HCT116 (cell line): ENCODE results near the gene TMEM63A. TPM values are rescaled to one million over a fixed set of nuclear protein-coding genes. Genes with fewer than 3 reads are reported as not detected.

Source experiments
- ATAC-seq: fragments of 200-7000 bp; cut with Tn5 transposase; 2 replicates; pipeline ENCODE4 v1.9.1; 2020; ENCODE audit warnings: mild to moderate bottlenecking, moderate library complexity
- BruUV-seq: library from RNA; stranded (reverse); fragments of 400-500 nt; replicated peaks from 2 replicates; lab custom pipeline; 2021; lab: Mats Ljungman, UMichigan
- CTCF ChIA-PET: fragments of 300-600 bp; sonication (Branson Sonifier 250); formaldehyde crosslinking; loops from one replicate; lab custom pipeline; 2021; ENCODE audit warnings: antibody characterized with exemption; lab: Charles Lee
- POLR2A ChIA-PET: fragments of 300-600, 350-600 bp; sonication (Branson Sonifier 250); formaldehyde crosslinking; loops from one replicate; lab custom pipeline; 2021; ENCODE audit warnings: antibody characterized with exemption; lab: Charles Lee
- RAD21 ChIA-PET, 2 experiments: fragments of 300-600 bp; sonication (Branson Sonifier 250); formaldehyde crosslinking; loops; one replicate each; lab custom pipeline; 2023; ENCODE audit warnings: low total read pairs in 2 of 2; ENCODE audit not compliant: uncharacterized antibody in 2 of 2, unreplicated experiment in 2 of 2, low non-redundant PET in 1 of 2; lab: Charles Lee
- DNase-seq: peaks from one replicate; pipeline ENCODE4 v3.0.0-alpha.2; 2010; ENCODE audit warnings: low read depth, low spot score
- H2AFZ ChIP-seq: fragments of 200-600 bp; shearing (Covaris generic), sonication (generic); 2 replicates; pipeline ENCODE4 v1.6.1; 2017; ENCODE audit warnings: low read depth, mixed run types, mixed read lengths, antibody characterized with exemption, low read length; ENCODE audit not compliant: poor library complexity, severe bottlenecking
- H3K27ac ChIP-seq: 2 replicates; pipeline ENCODE4 v1.5.1; 2012; ENCODE audit warnings: low read depth, low read length
- H3K27me3 ChIP-seq: fragments of 200-600 bp; sonication (generic); 2 replicates; pipeline ENCODE4 v1.6.1; 2016; ENCODE audit warnings: mixed run types, low read length, mixed read lengths; ENCODE audit not compliant: insufficient read depth
- H3K36me3 ChIP-seq, 2 experiments: fragments of 200-500 bp in 1 of 2; fragments of 200-600 bp in 1 of 2; sonication (Bioruptor generic) in 1 of 2; sonication (generic) in 1 of 2; 2 replicates each; pipeline versions ENCODE4 v1.5.1 to v1.6.1; 2014 to 2016; ENCODE audit warnings: low read length in 2 of 2, inconsistent platforms in 1 of 2, mixed read lengths in 1 of 2, mixed run types in 1 of 2; ENCODE audit not compliant: insufficient read depth in 2 of 2, control insufficient read depth in 1 of 2
- H3K4me1 ChIP-seq, 2 experiments: fragments of 200-600 bp in 1 of 2; sonication (generic) in 1 of 2; 2 replicates each; pipeline versions ENCODE4 v1.5.1 to v1.6.1; 2012 to 2017; ENCODE audit warnings: low read length in 2 of 2, inconsistent platforms in 1 of 2, mild to moderate bottlenecking in 1 of 2, mixed read lengths in 1 of 2, mixed run types in 1 of 2, moderate library complexity in 1 of 2; ENCODE audit not compliant: insufficient read depth in 2 of 2, control insufficient read depth in 1 of 2
- H3K4me2 ChIP-seq: fragments of 200-600 bp; sonication (generic); 2 replicates; pipeline ENCODE4 v1.6.1; 2017; ENCODE audit warnings: mixed run types, low read length, mixed read lengths
- H3K4me3 ChIP-seq, 2 experiments: fragments of 200-600 bp in 1 of 2; sonication (generic) in 1 of 2; replicated peaks in 1 of 2; 2 replicates each; pipeline ENCODE4 v1.5.1; 2011 to 2016; ENCODE audit warnings: low read length in 2 of 2, control low read depth in 1 of 2, low read depth in 1 of 2, mild to moderate bottlenecking in 1 of 2, mixed read lengths in 1 of 2, mixed run types in 1 of 2
- H3K79me2 ChIP-seq: fragments of 200-600 bp; sonication (generic); 2 replicates; pipeline ENCODE4 v1.6.1; 2017; ENCODE audit warnings: mild to moderate bottlenecking, mixed run types, low read length, moderate library complexity, mixed read lengths; ENCODE audit not compliant: insufficient read depth
- H3K9ac ChIP-seq: fragments of 200-600 bp; sonication (generic); 2 replicates; pipeline ENCODE4 v1.6.1; 2016; ENCODE audit warnings: low read length, mixed read lengths
- H3K9me2 ChIP-seq: fragments of 200-600 bp; sonication (generic), shearing (Covaris generic); 2 replicates; pipeline ENCODE4 v1.6.1; 2017; ENCODE audit warnings: mixed run types, mild to moderate bottlenecking, moderate library complexity; ENCODE audit not compliant: insufficient read depth
- H3K9me3 ChIP-seq, 2 experiments: fragments of 200-500 bp in 1 of 2; fragments of 200-600 bp in 1 of 2; sonication (Bioruptor generic) in 1 of 2; sonication (generic) in 1 of 2; 2 replicates each; pipeline ENCODE4 v1.6.1; 2014 to 2017; ENCODE audit warnings: low read length in 2 of 2, mixed read lengths in 2 of 2, inconsistent platforms in 1 of 2, low read depth in 1 of 2, mild to moderate bottlenecking in 1 of 2, mixed run types in 1 of 2, moderate library complexity in 1 of 2; ENCODE audit not compliant: control insufficient read depth in 1 of 2, insufficient read depth in 1 of 2
- H4K20me1 ChIP-seq: fragments of 200-600 bp; sonication (generic), shearing (Covaris generic); 2 replicates; pipeline ENCODE4 v1.6.1; 2017; ENCODE audit warnings: mixed run types, mild to moderate bottlenecking, moderate library complexity; ENCODE audit not compliant: insufficient read depth
- ATF3 ChIP-seq: IDR thresholded peaks from 2 replicates; pipeline ENCODE4 v1.6.1; 2012
- CTCF ChIP-seq, 3 experiments: fragments of 200-600 bp in 1 of 3; sonication (generic) in 1 of 3; IDR thresholded peaks in 2 of 3; conservative IDR thresholded peaks in 1 of 3; 2 replicates each; pipeline ENCODE4 v1.5.1; 2012 to 2017; ENCODE audit warnings: low read depth in 2 of 3, low read length in 2 of 3, antibody characterized with exemption in 1 of 3, borderline replicate concordance in 1 of 3, control low read depth in 1 of 3, mild to moderate bottlenecking in 1 of 3, mixed read lengths in 1 of 3, mixed run types in 1 of 3, moderate library complexity in 1 of 3; ENCODE audit not compliant: insufficient read depth in 1 of 3
- EZH2phosphoT487 ChIP-seq: fragments of 200-600 bp; IDR thresholded peaks from 2 replicates; pipeline ENCODE4 v1.6.1; 2018; ENCODE audit warnings: antibody characterized with exemption, borderline replicate concordance
- FOSL1 ChIP-seq: IDR thresholded peaks from 2 replicates; pipeline ENCODE4 v1.6.1; 2012; ENCODE audit warnings: low read depth
- JUND ChIP-seq: IDR thresholded peaks from 2 replicates; pipeline ENCODE4 v1.6.1; 2012
- MAX ChIP-seq: IDR thresholded peaks from 2 replicates; pipeline ENCODE4 v1.6.1; 2012
- POLR2A ChIP-seq: IDR thresholded peaks from 2 replicates; pipeline ENCODE4 v1.7.0; 2011; ENCODE audit warnings: borderline replicate concordance; ENCODE audit not compliant: insufficient read depth, insufficient read length; ENCODE audit errors: extremely low read depth
- POLR2AphosphoS5 ChIP-seq: IDR thresholded peaks from 2 replicates; pipeline ENCODE4 v1.6.1; 2011; ENCODE audit warnings: mild to moderate bottlenecking, low read depth, low read length, moderate library complexity
- RAD21 ChIP-seq: IDR thresholded peaks from 2 replicates; pipeline ENCODE4 v1.6.1; 2012; ENCODE audit warnings: low read depth, mild to moderate bottlenecking
- SIN3A ChIP-seq: IDR thresholded peaks from 2 replicates; pipeline ENCODE4 v1.6.1; 2012; ENCODE audit warnings: low read depth
- TCF7L2 ChIP-seq: IDR thresholded peaks from 2 replicates; pipeline ENCODE4 v1.7.0; 2011; ENCODE audit warnings: borderline replicate concordance, inconsistent platforms; ENCODE audit not compliant: insufficient read depth, insufficient read length; ENCODE audit errors: extremely low read depth
- YY1 ChIP-seq: IDR thresholded peaks from 2 replicates; pipeline ENCODE4 v1.6.1; 2011; ENCODE audit warnings: low read length, low read depth, moderate library complexity, mild to moderate bottlenecking; ENCODE audit not compliant: insufficient replicate concordance; ENCODE audit errors: extremely low read depth
- ZFX ChIP-seq: fragments of 450-650 bp; IDR thresholded peaks from 2 replicates; pipeline ENCODE4 v1.6.1; 2017
- ZNF274 ChIP-seq: fragments of 200-500 bp; sonication (Bioruptor generic); IDR thresholded peaks from 2 replicates; pipeline ENCODE4 v1.6.1; 2014; ENCODE audit warnings: mild to moderate bottlenecking, low read depth, low read length, inconsistent platforms
- intact Hi-C: fragments of 100-400 bp; cut with micrococcal nuclease; formaldehyde crosslinking; loops from 2 replicates; pipeline ENCODE4 v1.10.0; 2022
- total RNA-seq: library from RNA; stranded (reverse); gene quantifications from one replicate; pipeline ENCODE4 v1.2.1, GENCODE V29; 2021; ENCODE audit not compliant: unreplicated experiment

The TMEM63A gene
- total RNA-seq, 1 experiment from 2014 or later = 24.4 TPM

GRCh38 chr1:225809842-225810578, 72.2 kb downstream of the TMEM63A start, which contains the start of gene EPHX1:
EPHX1 (plus strand) TSS chr1:225810124; CDS start chr1:225828730, 18,606 bp downstream.
- no peaks in the 10 kb centered on the region for H3K79me2 ChIP-seq
- H3K27ac ChIP-seq = peak within 1 kb of the TSS; percentile 69
- peaks cover 13 to 25% of the 10 kb centered on the region in 2 experiments for H3K4me1 ChIP-seq
- no peak within 1 kb of the TSS for H2AFZ ChIP-seq
- no peaks in the 10 kb centered on the region for H4K20me1 ChIP-seq
- peak within 1 kb of the TSS; percentile 66 to 67 for H3K4me3 ChIP-seq
- BruUV-seq = no TSS peak
- no peaks in the 10 kb centered on the region for H3K9me3 ChIP-seq
- DNase-seq (peak; percentile 71), ATAC-seq (peak; percentile 98)
- H3K4me2 ChIP-seq = peak within 1 kb of the TSS; percentile 85
- ChIA-PET CTCF (interaction anchor here (0.6 to 1.0 kb wide), 4 partner anchors 25 to 336 kb away, joined by 3 to 4 read pairs (median 4); no protein-coding TSS in a partner anchor), POLR2A (interaction anchor here (1.0 to 1.9 kb wide), 2 partner anchors 32 to 385 kb away, joined by 3 to 7 read pairs; partner anchors contain the start of gene SRP9), RAD21 (interaction anchor here in 1 of 2 experiments (0.5 kb wide), 1 partner anchor 140 kb away, joined by 9 read pairs; no protein-coding TSS in a partner anchor)
- no peaks in the 10 kb centered on the region for H3K27me3 ChIP-seq
- peak within 1 kb of the TSS; percentile 72 for H3K9ac ChIP-seq
- H3K36me3 ChIP-seq = no peaks in the 10 kb centered on the region
- TF ChIP-seq CTCF (IDR thresholded peaks at IDR 0.05 in 2 of 3, conservative IDR thresholded peaks at IDR 0.05 in 1 of 3; ENCODE audit: borderline replicate concordance in 1 of 3, insufficient read depth in 1 of 3, low read depth in 2 of 3, low read length in 2 of 3) (peak in 1 of 3 experiments; percentile 32; a peak in 1 of 6 replicates), TCF7L2 (peak; percentile 15), JUND (no peak), YY1 (peak; percentile 37), ZNF274 (no peak), MAX (peak; percentile 22; the same call in 1 of the 2 replicates), EZH2phosphoT487 (no peak), POLR2AphosphoS5 (peak; percentile 96), SIN3A (0 out of 2 replicates have a peak, but pooled peaks have one; percentile 35), ATF3 (no peak), RAD21 (peak; percentile 11; the same call in 1 of the 2 replicates), ZFX (peak; percentile 68), FOSL1 (no peak), POLR2A (peak; percentile 94)
- intact Hi-C loops = loop anchor here (1.0 to 5.0 kb wide), 2 partner anchors 72 to 166 kb away; partner anchors contain the start of gene TMEM63A
- H3K9me2 ChIP-seq = no peaks in the 10 kb centered on the region
